Right lobe of liver (tissue), 4 donors: ENCODE results near the gene ANKRD65.

Experiments
- CTCF ChIP-seq, 4 donors: fragments of 200-600 bp in 3 of 4; fragments of 450-650 bp in 1 of 4; IDR thresholded peaks; one replicate each; pipeline versions ENCODE4 v1.5.1 to v1.8.0; 2016 to 2022; ENCODE audit warnings: antibody characterized with exemption in 4 of 4, mild to moderate bottlenecking in 2 of 4
- POLR2A ChIP-seq: fragments of 450-650 bp; IDR thresholded peaks from one replicate; pipeline ENCODE4 v1.6.1; 2017; ENCODE audit warnings: antibody characterized with exemption, mild to moderate bottlenecking
- donor health status: DM: no; HTN: no; CAD: no.
- donor health status: DM: no; HTN: no; CAD: no.
- donor health status: DM: no; HTN: yes; CAD: no.

GRCh38 chr1:1437904-1438376 is 16.9 kb upstream of the ANKRD65 start:
- peak; percentile 24 to 33 (median 30) for TF ChIP-seq CTCF (IDR thresholded peaks at IDR 0.05)
- TF ChIP-seq POLR2A = peak; percentile 72
